NCI-H1105 (cell line): ENCODE data around the gene PKD1.

Source experiments
- DNase-seq: peaks from one replicate; lab custom pipeline; 2025; lab: John Stamatoyannopoulos, UW

Gene PKD1

GRCh38 chr16:2087748-2088631, 47.7 kb downstream of the PKD1 start:
- no peak for DNase-seq

DNA sequence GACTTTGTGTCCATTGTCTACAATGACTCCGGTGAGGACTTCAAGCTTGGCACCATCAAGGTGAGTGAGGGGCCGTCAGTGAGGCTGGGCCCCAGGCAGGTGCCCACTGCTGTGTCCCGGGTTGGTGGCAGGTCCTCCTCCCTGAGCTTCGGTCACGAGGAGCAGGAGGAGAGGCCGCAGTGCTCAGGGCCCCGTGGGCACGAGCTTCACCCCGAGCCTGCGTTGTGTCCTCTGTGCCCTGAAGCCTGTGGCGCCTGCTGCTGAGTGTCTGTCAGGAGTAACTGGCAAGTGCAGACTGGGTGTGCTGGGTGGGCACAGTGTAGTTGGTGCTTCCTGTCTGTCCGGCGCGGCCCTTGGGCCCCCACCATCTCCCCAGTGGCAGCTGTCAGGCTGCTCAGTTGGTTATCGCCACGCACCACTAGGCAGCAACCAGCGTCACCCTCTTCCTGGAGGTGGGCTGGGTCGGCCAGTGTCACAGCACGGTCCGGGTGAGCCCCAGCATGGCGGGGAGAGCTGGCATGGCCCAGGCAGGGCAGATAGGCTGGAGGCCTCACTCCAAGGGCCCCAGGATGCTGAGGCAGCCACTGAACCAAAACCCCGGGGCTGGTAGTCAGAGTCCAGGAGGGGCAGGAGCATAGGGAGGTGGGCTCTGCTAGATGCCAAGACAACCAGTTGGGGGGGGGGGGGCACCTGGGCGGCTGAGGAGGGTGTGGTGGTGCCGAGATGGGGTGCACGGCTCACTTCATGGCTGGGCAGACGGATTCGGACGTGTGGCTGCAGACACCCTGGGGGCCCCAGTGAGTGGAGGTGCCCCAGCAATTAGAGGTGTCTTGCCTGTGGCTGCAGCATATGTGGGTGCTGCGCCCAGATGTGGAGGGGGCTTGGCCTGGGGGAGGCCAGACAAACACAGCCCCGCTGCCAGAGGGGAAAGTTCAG, 48.6 kb downstream of the PKD1 start:
- DNase-seq = no peak

DNA sequence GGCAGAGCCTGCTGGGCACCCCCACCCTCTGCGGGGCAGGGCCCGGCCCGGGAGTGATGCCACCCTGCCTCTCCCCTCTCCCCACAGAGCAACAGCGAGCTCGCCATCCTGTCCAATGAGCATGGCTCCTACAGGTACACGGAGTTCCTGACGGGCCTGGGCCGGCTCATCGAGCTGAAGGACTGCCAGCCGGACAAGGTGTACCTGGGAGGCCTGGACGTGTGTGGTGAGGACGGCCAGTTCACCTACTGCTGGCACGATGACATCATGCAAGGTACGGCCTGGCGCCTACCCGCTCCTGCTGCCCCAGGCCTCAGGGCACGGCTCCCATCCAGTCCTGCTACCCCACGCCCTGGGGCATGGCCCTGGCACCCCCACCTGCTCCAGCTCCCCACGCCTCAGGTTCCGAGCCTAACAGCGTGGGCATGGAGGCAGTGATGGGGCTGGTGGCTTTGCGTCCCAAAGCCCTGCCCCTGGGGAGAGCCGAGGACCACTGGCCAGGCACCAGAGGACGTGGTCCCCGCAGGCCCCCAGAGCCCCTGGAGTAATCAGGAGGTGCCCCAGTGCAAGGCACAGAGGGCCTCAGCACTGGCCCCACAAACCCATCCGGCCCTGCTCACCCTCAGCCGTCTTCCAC, 49.5 kb downstream of the PKD1 start:
- no peak for DNase-seq

DNA sequence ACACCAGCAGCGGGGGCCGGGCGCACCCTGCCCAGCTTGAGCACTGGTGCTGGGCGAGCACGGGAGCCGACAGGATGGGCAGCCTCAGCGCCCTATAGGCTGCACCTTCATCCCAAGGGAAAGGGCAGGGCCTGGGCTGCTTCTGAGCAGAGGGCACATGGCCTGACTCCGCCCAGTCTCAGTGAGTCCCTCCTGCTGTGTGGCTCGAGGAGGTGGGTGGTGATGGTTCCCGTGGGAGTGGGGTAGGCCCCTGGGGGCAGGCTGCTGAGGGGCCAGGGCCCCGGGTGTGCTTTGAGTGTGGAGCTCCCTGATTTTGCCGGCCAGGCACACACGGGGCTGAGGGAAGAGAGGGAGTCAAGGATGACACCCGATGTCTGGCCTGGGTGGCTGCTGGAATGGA, 50.0 kb downstream of the PKD1 start:
- no peak for DNase-seq

GRCh38 chr16:2084895-2085625, 50.6 kb downstream of the PKD1 start:
- DNase-seq = no peak

- DNase-seq = no peak
Observed at GRCh38 chr16:2083876-2084780, 51.6 kb downstream of the PKD1 start.

- no peak for DNase-seq
Observed at GRCh38 chr16:2083409-2083808, 52.3 kb downstream of the PKD1 start.

- no peak for DNase-seq
Observed at GRCh38 chr16:2082983-2083364, 52.7 kb downstream of the PKD1 start.

- DNase-seq = no peak
Observed at GRCh38 chr16:2082171-2082982, 53.3 kb downstream of the PKD1 start.

DNA sequence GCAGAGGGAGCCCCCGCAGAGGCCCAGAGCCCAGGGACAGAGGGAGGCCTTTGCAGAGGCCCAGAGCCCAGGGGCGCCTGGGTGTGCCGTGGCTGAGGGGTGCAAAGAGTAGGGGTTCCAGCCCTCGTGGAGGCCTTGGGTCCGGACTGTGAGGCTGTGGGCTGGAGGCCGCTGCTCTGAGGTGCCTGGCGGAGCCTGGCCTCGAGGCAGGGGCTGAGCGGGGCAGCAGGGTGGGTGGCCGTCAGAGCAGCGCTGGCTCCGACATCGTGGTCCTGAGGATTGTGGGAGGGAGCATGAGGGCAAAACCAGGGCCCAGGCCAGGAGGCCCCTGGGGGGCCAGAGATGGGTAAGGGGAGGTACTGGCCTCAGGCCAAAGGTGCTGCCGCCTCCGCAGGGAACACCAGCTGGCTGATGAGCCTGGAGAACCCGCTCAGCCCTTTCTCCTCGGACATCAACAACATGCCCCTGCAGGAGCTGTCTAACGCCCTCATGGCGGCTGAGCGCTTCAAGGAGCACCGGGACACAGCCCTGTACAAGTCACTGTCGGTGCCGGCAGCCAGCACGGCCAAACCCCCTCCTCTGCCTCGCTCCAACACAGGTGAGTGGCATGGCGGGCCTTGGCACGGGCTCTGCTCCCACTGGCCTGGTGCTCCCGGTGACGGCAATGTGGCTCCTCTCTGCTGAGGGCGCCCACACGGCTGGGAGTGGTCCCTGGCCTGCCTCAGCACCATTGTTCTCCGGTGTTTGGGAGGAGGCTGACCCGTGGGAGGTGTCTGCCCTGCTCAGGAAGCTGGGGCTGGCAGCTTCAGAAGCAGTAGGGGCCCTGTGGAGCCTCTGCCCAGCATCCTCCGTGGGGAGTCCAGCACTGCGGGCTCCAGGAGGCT, 54.3 kb downstream of the PKD1 start:
- DNase-seq = no peak

DNA sequence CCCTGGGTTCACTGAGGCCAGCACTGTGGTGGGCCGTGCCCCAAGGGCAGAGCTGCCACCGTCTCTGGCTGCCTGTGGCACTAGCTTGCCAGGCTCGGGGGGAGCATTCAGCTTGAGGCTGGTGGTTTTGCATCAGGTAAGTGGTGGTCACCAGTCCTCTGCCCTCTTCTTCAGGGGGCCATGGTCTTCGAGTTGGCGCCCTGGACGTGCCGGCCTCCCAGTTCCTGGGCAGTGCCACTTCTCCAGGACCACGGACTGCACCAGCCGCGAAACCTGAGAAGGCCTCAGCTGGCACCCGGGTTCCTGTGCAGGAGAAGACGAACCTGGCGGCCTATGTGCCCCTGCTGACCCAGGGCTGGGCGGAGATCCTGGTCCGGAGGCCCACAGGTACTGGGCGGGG, 55.7 kb downstream of the PKD1 start:
- DNase-seq = no peak

GRCh38 chr16:2079311-2079800, 56.3 kb downstream of the PKD1 start:
- no peak for DNase-seq

GRCh38 chr16:2078691-2079090, 57.0 kb downstream of the PKD1 start:
- DNase-seq = no peak

GRCh38 chr16:2078096-2078495, 57.6 kb downstream of the PKD1 start:
- no peak for DNase-seq

DNA sequence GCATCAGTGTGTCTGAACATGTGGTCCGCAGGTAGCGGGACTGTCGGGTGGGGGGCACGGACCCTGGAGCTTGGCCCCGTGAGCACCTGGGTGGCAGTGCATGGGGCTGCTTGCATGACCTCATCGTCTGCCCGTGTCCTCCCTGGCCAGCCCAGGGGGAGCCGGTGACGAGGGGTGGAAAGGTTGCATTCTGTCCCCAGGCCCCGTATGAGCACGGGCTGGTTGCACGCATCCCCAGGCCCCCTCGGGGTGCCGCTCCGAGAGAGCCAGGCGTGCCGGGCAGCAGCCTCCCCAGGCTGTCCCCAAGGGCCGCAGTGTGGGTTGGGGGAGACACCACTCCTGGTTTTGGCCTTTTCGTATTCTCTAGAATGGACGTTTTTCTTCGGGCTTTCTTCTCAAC, 58.0 kb downstream of the PKD1 start:
- DNase-seq = no peak

DNA sequence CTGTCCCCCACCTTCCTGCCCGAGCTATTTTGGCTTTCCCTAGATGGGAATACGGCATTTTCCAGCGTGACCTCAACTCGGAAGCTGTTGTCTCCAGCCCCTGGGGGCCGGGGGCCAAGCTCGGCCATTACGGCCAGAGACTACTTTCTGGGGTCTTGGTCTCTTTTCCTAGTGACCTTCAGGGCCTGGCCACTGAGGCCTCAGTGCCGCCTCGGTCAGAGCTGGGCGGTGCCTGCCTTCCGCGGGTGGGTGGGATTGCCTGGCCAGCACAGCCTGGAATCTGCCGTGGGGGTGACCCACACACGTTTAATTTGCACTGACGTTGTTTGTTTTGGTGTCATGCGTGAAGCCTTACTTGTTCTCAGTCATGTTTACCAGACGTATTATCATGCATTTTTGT, 58.7 kb downstream of the PKD1 start:
- no peak for DNase-seq

DNA sequence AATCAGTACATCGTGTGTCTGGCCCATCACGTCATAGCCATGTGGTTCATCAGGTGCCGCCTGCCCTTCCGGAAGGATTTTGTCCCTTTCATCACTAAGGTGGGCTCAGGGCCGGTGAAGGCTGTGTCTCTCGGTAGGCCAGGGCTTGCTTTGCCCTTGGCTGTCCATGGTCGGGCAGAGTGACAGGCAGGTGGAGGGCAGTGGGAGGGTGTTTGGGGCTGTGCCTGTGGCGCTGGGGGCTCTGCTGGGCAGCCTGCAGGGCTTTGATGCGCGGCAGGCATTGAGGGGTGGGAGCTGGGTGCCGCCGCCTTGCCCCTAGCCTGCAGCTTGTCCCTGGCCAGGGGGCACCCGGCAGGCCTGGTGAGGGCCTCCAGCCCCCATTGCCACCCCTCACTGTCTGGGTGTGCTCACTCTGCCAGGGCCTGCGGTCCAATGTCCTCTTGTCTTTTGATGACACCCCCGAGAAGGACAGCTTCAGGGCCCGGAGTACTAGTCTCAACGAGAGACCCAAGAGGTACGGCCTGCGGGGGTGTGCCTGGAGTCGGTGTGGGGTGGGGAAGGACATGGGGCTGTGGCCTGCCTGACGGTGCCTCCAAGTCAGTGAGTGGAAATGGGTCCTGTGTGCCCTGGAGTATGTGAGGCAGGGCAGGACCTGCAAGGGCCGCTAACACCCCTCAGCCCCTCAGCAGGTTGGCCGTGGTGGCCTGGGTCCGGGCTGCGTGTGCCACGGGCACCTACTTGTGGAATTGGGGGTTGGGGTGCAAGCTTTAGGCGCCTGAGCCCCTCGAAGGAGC, 59.4 kb downstream of the PKD1 start:
- DNase-seq = no peak

- DNase-seq = no peak
Observed at GRCh38 chr16:2075631-2076030, 60.1 kb downstream of the PKD1 start.
